ENCODE measurements around the gene UBE2S.
"Not testable (repeated sequence)": the region's sequence is repeated elsewhere in the genome, so short reads cannot be mapped to it uniquely, and the experiment has no call there.

UBE2S gene

DNA sequence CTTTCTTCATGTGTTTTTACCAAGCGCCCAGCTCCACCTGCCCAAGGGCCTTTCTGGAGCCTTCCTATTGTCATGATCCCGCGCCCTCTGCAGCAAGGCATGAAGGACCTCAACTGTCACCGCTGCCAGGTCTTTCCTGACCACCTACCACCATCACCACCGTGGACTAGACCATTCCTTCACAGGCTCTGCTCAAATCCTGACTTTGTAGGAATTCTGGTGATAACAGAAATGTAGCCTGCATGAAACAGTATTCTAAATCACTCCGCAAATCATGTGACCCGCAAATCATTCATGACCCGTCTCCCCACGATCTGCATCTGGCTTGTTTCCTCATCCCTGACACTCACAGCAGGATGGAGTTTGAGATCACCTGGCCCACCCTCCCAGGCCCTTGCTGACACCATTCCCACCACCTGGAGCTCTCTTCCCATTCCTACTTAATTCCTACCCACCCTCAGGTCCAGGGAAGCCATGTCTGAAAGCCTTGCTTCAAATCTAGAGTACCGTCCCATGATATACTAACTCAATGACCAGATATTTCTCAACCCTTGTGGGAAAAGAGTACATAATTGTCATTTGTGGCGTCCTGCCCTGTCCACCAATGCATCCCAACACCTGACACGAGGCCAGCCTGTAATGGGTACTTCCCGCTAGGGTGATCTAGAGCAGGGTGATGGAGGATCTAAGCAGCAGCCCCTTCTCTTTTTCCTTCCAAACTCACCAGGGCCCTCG, 1.3 kb downstream of the UBE2S start:
- H3K79me2 ChIP-seq (ENCODE audit: insufficient read depth, low read length): peaks cover 57% of the 10 kb centered on the region
- no peaks in the 10 kb centered on the region for H3K9me3 ChIP-seq (ENCODE audit: insufficient read depth, low read depth, low read length)
- H3K4me2 ChIP-seq (ENCODE audit: low read depth, low read length, poor library complexity, severe bottlenecking): peak overlapping the region; percentile 94
- peak overlapping the region; percentile 97 for H3K9ac ChIP-seq (ENCODE audit: low read depth, low read length, poor library complexity, severe bottlenecking)
- H2AFZ ChIP-seq (ENCODE audit: low read length): no peak overlapping the region
- no peaks in the 10 kb centered on the region for H3F3A ChIP-seq (ENCODE audit: low read depth)
- H3K9me2 ChIP-seq (replicated peaks; ENCODE audit: low read depth, low read length): no peaks in the 10 kb centered on the region
- no peak for TF ChIP-seq CTCF (conservative IDR thresholded peaks at IDR 0.05; ENCODE audit: low read length)
- no peak for TF ChIP-seq EZH2phosphoT487 (IDR thresholded peaks at IDR 0.05; ENCODE audit: borderline replicate concordance)
- H4K20me1 ChIP-seq (ENCODE audit: insufficient read depth, low read length, poor library complexity, severe bottlenecking): peaks cover 42% of the 10 kb centered on the region
- H3K4me1 ChIP-seq (ENCODE audit: insufficient read depth, low read length, poor library complexity, severe bottlenecking): peaks cover 43% of the 10 kb centered on the region
- peaks cover 5% of the 10 kb centered on the region for H3K27me3 ChIP-seq (ENCODE audit: insufficient read depth, low read length, poor library complexity, severe bottlenecking)
- H3K4me3 ChIP-seq (ENCODE audit: low read length, poor library complexity, severe bottlenecking): peak overlapping the region; percentile 91
- peaks cover 36% of the 10 kb centered on the region; the same call in 1 of the 2 replicates for H3K36me3 ChIP-seq (ENCODE audit: insufficient read depth, low read length)

GRCh38 chr19:55405638-55406037, 1.9 kb downstream of the UBE2S start:
- Histone ChIP-seq H3K27me3 (ENCODE audit: insufficient read depth, low read length, poor library complexity, severe bottlenecking) (peaks cover 5% of the 10 kb centered on the region), H3K4me3 (ENCODE audit: low read length, poor library complexity, severe bottlenecking) (peak overlapping the region; percentile 91), H3K9me2 (replicated peaks; ENCODE audit: low read depth, low read length) (no peaks in the 10 kb centered on the region), H3K9me3 (ENCODE audit: insufficient read depth, low read depth, low read length) (no peaks in the 10 kb centered on the region), H2AFZ (ENCODE audit: low read length) (no peak overlapping the region), H3K36me3 (ENCODE audit: insufficient read depth, low read length) (peaks cover 41% of the 10 kb centered on the region; the same call in 1 of the 2 replicates), H3K4me2 (ENCODE audit: low read depth, low read length, poor library complexity, severe bottlenecking) (peak overlapping the region; percentile 94), H3F3A (ENCODE audit: low read depth) (no peaks in the 10 kb centered on the region), H4K20me1 (ENCODE audit: insufficient read depth, low read length, poor library complexity, severe bottlenecking) (peaks cover 46% of the 10 kb centered on the region), H3K9ac (ENCODE audit: low read depth, low read length, poor library complexity, severe bottlenecking) (peak overlapping the region; percentile 97), H3K79me2 (ENCODE audit: insufficient read depth, low read length) (peaks cover 57% of the 10 kb centered on the region), H3K4me1 (ENCODE audit: insufficient read depth, low read length, poor library complexity, severe bottlenecking) (peaks cover 43% of the 10 kb centered on the region)
- TF ChIP-seq EZH2phosphoT487 (IDR thresholded peaks at IDR 0.05; ENCODE audit: borderline replicate concordance) (no peak), CTCF (conservative IDR thresholded peaks at IDR 0.05; ENCODE audit: low read length) (no peak)

DNA sequence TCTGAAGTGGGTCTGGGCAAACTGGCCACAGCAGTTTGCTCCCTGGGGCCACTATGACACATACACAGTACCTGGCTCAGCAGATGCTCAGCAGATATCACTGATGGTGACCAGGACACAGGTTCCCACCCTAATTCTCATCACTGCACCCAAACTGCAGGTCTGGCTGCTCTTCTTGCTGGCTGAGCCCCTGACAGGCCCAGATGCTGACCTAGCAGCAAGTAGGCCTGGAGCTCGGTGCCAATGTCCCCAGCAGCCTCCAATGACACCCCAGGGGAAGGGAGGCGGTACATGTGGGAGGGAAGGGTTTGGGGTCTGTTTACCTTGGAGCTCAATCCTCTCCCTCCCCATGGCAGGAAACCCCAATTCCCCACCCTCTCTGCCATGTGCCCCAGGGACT, 5.1 kb downstream of the UBE2S start:
- Histone ChIP-seq H3K9ac (ENCODE audit: low read depth, low read length, poor library complexity, severe bottlenecking) (peak overlapping the region; percentile 26), H3K27me3 (ENCODE audit: insufficient read depth, low read length, poor library complexity, severe bottlenecking) (peaks cover 5% of the 10 kb centered on the region), H3F3A (ENCODE audit: low read depth) (no peaks in the 10 kb centered on the region; the same call in 1 of the 2 replicates), H3K79me2 (ENCODE audit: insufficient read depth, low read length) (peaks cover 57% of the 10 kb centered on the region), H3K9me3 (ENCODE audit: insufficient read depth, low read depth, low read length) (no peaks in the 10 kb centered on the region), H4K20me1 (ENCODE audit: insufficient read depth, low read length, poor library complexity, severe bottlenecking) (peaks cover 46% of the 10 kb centered on the region), H2AFZ (ENCODE audit: low read length) (no peak overlapping the region), H3K4me2 (ENCODE audit: low read depth, low read length, poor library complexity, severe bottlenecking) (peak overlapping the region; percentile 74), H3K4me1 (ENCODE audit: insufficient read depth, low read length, poor library complexity, severe bottlenecking) (peaks cover 36% of the 10 kb centered on the region), H3K9me2 (replicated peaks; ENCODE audit: low read depth, low read length) (no peaks in the 10 kb centered on the region), H3K36me3 (ENCODE audit: insufficient read depth, low read length) (peaks cover 46% of the 10 kb centered on the region; the same call in 1 of the 2 replicates), H3K4me3 (ENCODE audit: low read length, poor library complexity, severe bottlenecking) (peak overlapping the region; percentile 57)
- TF ChIP-seq EZH2phosphoT487 (IDR thresholded peaks at IDR 0.05; ENCODE audit: borderline replicate concordance): no peak

DNA sequence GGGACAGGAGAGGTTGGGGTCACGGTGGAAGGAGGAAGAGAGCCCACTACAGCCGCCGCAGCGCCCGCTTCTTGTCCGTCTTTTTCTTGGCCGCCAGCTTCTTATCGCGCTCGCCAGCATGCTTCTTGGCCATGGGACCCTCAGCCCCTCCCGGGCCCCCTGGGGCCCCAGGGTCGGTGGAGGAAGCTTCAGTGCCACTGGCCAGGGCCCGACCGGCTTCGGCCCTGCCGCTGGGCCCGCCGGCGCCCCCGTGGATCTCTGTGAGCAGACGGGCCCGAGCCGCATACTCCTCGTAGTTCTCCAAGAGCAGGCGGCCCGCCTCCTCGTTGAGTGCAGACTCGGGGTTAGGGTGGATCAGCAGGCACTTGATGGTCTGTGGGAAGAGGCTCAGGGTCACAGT, 6.2 kb downstream of the UBE2S start:
- H4K20me1 ChIP-seq (ENCODE audit: insufficient read depth, low read length, poor library complexity, severe bottlenecking): peaks cover 37% of the 10 kb centered on the region
- H3K9ac ChIP-seq (ENCODE audit: low read depth, low read length, poor library complexity, severe bottlenecking); H2AFZ ChIP-seq (ENCODE audit: low read length): not testable (repeated sequence)

More for the DNA sequence above, 6.2 kb downstream of the UBE2S start:
- not testable (repeated sequence) for H3K4me3 ChIP-seq (ENCODE audit: low read length, poor library complexity, severe bottlenecking); H3K9me2 ChIP-seq (replicated peaks; ENCODE audit: low read depth, low read length); H3K4me2 ChIP-seq (ENCODE audit: low read depth, low read length, poor library complexity, severe bottlenecking); H3K27me3 ChIP-seq (ENCODE audit: insufficient read depth, low read length, poor library complexity, severe bottlenecking); H3K9me3 ChIP-seq (ENCODE audit: insufficient read depth, low read depth, low read length); H3F3A ChIP-seq (ENCODE audit: low read depth)
- H3K36me3 ChIP-seq (ENCODE audit: insufficient read depth, low read length): peaks cover 46% of the 10 kb centered on the region; the same call in 1 of the 2 replicates
- H3K79me2 ChIP-seq (ENCODE audit: insufficient read depth, low read length): peaks cover 46% of the 10 kb centered on the region
- peaks cover 32% of the 10 kb centered on the region for H3K4me1 ChIP-seq (ENCODE audit: insufficient read depth, low read length, poor library complexity, severe bottlenecking)
